ENCODE data around the gene TEX14. TPM values are rescaled to one million over a fixed set of nuclear protein-coding genes. Genes with fewer than 3 reads are reported as not detected.

TEX14 gene
- total and polyA plus RNA-seq, 10 of the 15 experiments (the other 5 are each of a cell fraction or from before 2014, with no cell fraction given): 0.15 to 1.3 (median 0.66) TPM

GRCh38 chr17:58591455-58591854, 100.4 kb downstream of the TEX14 start (continued):
- TF ChIP-seq SUZ12 (IDR thresholded peaks at IDR 0.05; ENCODE audit: unreplicated experiment) (no peak), RFX5 (IDR thresholded peaks at IDR 0.05; ENCODE audit: low read depth, low read length) (no peak), E2F4 (IDR thresholded peaks at IDR 0.05; ENCODE audit: low read depth, low read length) (no peak), MYB (IDR thresholded peaks at IDR 0.05; ENCODE audit: borderline replicate concordance, low read depth, low read length) (no peak)

DNA sequence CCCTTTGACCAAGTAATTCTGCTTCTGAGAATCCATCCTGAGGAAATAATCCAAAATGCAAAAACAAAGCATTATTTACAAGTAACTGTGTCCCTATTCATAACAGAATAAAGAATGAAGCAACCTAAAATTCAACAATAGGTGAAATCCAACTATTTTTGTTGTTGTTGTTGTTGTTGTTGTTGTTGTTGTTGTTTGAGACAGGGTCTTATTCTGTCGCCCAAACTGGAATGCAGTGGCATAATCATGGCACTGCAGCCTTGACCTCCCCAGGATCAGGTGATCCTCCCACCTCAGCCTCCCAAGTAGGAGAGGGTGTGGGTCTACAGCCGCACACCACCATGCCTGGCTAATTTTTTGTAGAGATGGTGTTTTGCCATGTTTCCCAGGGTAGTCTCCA, 101.5 kb downstream of the TEX14 start:
- ChIA-PET SMC1A (ENCODE audit: uncharacterized antibody, unreplicated experiment) (interaction anchor here (6.0 kb wide), 1 partner anchor 41 kb away, joined by 40 read pairs; no protein-coding TSS in a partner anchor), RAD21 (ENCODE audit: unreplicated experiment) (no interaction called here), POLR2A (no interaction called here), CTCF (no interaction called here)
- no peak for ATAC-seq
- intact Hi-C loops (cut with micrococcal nuclease; ENCODE audit: unreplicated experiment): no loop called here
- no peak overlapping the region for H3K9ac ChIP-seq (ENCODE audit: control insufficient read depth, insufficient read depth, low read length)
- H3K4me1 ChIP-seq (ENCODE audit: control insufficient read depth, insufficient read depth, low read length): no peaks in the 10 kb centered on the region
- no peak for FAIRE-seq
- no peaks in the 10 kb centered on the region for H3K9me3 ChIP-seq (replicated peaks; ENCODE audit: control insufficient read depth, insufficient read depth, low read length)
- no peak overlapping the region for H3K27ac ChIP-seq (ENCODE audit: control insufficient read depth, insufficient read depth)
- no peak for DNase-seq (ENCODE audit: low read depth, low spot score)
- no peak overlapping the region for H3K4me2 ChIP-seq (ENCODE audit: control insufficient read depth, insufficient read depth)
- WGBS (ENCODE audit: insufficient coverage, insufficient replicate concordance, low lambda C conversion rate, missing lambda C conversion rate): 47% methylated on average over 2 of the region's 2 CpGs
- BruUV-seq (replicated peaks): no TSS peak
- H3K27me3 ChIP-seq (replicated peaks in 1 of 2; ENCODE audit: control insufficient read depth in 2 of 2, insufficient read depth in 2 of 2, low read length in 1 of 2): no peaks in the 10 kb centered on the region
- H2AFZ ChIP-seq (ENCODE audit: control insufficient read depth, low read depth, low read length): no peak overlapping the region
- no peak overlapping the region for H3K4me3 ChIP-seq
- in situ Hi-C loops (cut with MboI): no loop called here
- no peaks in the 10 kb centered on the region for H3K79me2 ChIP-seq (ENCODE audit: control insufficient read depth, insufficient read depth, low read length)
- TF ChIP-seq HDGF (IDR thresholded peaks at IDR 0.05) (no peak), PAX5 (IDR thresholded peaks at IDR 0.05; ENCODE audit: borderline replicate concordance, low read depth, low read length) (no peak), E2F8 (IDR thresholded peaks at IDR 0.05; ENCODE audit: low read depth, partially characterized antibody) (no peak), TCF12 (IDR thresholded peaks at IDR 0.05; ENCODE audit: low read depth, low read length) (no peak), ATF2 (IDR thresholded peaks at IDR 0.05; ENCODE audit: low read length) (no peak), RAD51 (IDR thresholded peaks at IDR 0.05) (no peak), RUNX3 (IDR thresholded peaks at IDR 0.05; ENCODE audit: low read length) (no peak), POU2F2 (IDR thresholded peaks at IDR 0.05; ENCODE audit: borderline replicate concordance, low read depth, low read length) (no peak), MEF2A (IDR thresholded peaks at IDR 0.05; ENCODE audit: insufficient read depth, low read depth, low read length) (no peak)
- no peaks in the 10 kb centered on the region for H3K36me3 ChIP-seq (ENCODE audit: control insufficient read depth in 2 of 2, insufficient read depth in 2 of 2, low read length in 1 of 2)
- no peaks in the 10 kb centered on the region for H4K20me1 ChIP-seq (ENCODE audit: control insufficient read depth, insufficient read depth)

All from GM12878 (cell line).